Measurements from ENCODE around the gene CNOT3. TPM values are rescaled to one million over a fixed set of nuclear protein-coding genes. Genes with fewer than 3 reads are reported as not detected.

CNOT3 gene
- total RNA-seq, 1 donor from 2014 or later, result 3.7 TPM

- no peak for FAIRE-seq
Measured at GRCh38 chr19:54115109-54116063, 22.2 kb upstream of the CNOT3 start, which contains the start of the genes PRPF31 and TFPT. PRPF31 (plus strand) TSS chr19:54115754; CDS start chr19:54118279, 2,525 bp downstream. TFPT (minus strand) TSS chr19:54115657; CDS start chr19:54115269, 388 bp downstream.

GRCh38 chr19:54121259-54121658, 16.3 kb upstream of the CNOT3 start:
- DNase-seq (ENCODE audit: low spot score in 2 of 2) (no peak), FAIRE-seq (no peak)

More at GRCh38 chr19:54115109-54116063, 22.2 kb upstream of the CNOT3 start, which contains the start of the genes PRPF31 and TFPT:
- peak; percentile 90 to 95 for DNase-seq (ENCODE audit: low spot score in 2 of 2)

GRCh38 chr19:54123682-54124081, 13.9 kb upstream of the CNOT3 start:
- no peak for FAIRE-seq

GRCh38 chr19:54124393-54124792, 13.2 kb upstream of the CNOT3 start:
- DNase-seq (ENCODE audit: low spot score in 2 of 2) (no peak), FAIRE-seq (no peak)

More at GRCh38 chr19:54123682-54124081, 13.9 kb upstream of the CNOT3 start:
- no peak for DNase-seq (ENCODE audit: low spot score in 2 of 2)

GRCh38 chr19:54125713-54126112, 11.8 kb upstream of the CNOT3 start:
- FAIRE-seq, result no peak

GRCh38 chr19:54127688-54128440, 9.7 kb upstream of the CNOT3 start:
- no peak for FAIRE-seq
- no peak for DNase-seq (ENCODE audit: low spot score in 2 of 2)

More at GRCh38 chr19:54125713-54126112, 11.8 kb upstream of the CNOT3 start:
- DNase-seq (ENCODE audit: low spot score in 2 of 2), result no peak

GRCh38 chr19:54128441-54128725, 9.2 kb upstream of the CNOT3 start:
- FAIRE-seq, result no peak
- DNase-seq (ENCODE audit: low spot score in 2 of 2), result no peak

GRCh38 chr19:54128796-54129616, 8.6 kb upstream of the CNOT3 start:
- DNase-seq (ENCODE audit: low spot score in 2 of 2), result no peak
- FAIRE-seq, result no peak

- DNase-seq (ENCODE audit: low spot score in 2 of 2), result no peak
- FAIRE-seq, result no peak
Measured at GRCh38 chr19:54129617-54129996, 8.0 kb upstream of the CNOT3 start.

- DNase-seq (ENCODE audit: low spot score in 2 of 2), result no peak
- no peak for FAIRE-seq
Measured at GRCh38 chr19:54133312-54133956, 4.1 kb upstream of the CNOT3 start.

- no peak for FAIRE-seq
- no peak for DNase-seq (ENCODE audit: low spot score in 2 of 2)
Measured at GRCh38 chr19:54133957-54134590, 3.5 kb upstream of the CNOT3 start.

GRCh38 chr19:54136086-54136863, 1.3 kb upstream of the CNOT3 start:
- DNase-seq (ENCODE audit: low spot score in 2 of 2), result no peak
- no peak for FAIRE-seq

- DNase-seq (ENCODE audit: low spot score in 2 of 2) (peak; percentile 100), FAIRE-seq (peak; percentile 100)
Measured at GRCh38 chr19:54136864-54137698, 481 bp upstream of the CNOT3 start.

- DNase-seq (ENCODE audit: low spot score in 2 of 2), result no peak
- FAIRE-seq, result no peak
Measured at GRCh38 chr19:54138489-54139256, 1.1 kb downstream of the CNOT3 start.

GRCh38 chr19:54141356-54141755, 3.8 kb downstream of the CNOT3 start:
- FAIRE-seq (no peak), DNase-seq (ENCODE audit: low spot score in 2 of 2) (no peak)

- no peak for DNase-seq (ENCODE audit: low spot score in 2 of 2)
- no peak for FAIRE-seq
Measured at GRCh38 chr19:54142166-54142780, 4.7 kb downstream of the CNOT3 start.
